CD4-positive, CD25-positive, alpha-beta regulatory T cell (primary cell): Measurements from ENCODE around the gene FOXJ3. TPM values are rescaled to one million over a fixed set of nuclear protein-coding genes. Genes with fewer than 3 reads are reported as not detected.

Source experiments
- ATAC-seq, 2 donors: fragments of 150-1000 bp; cut with Tn5 transposase; one replicate each; pipeline ENCODE4 v1.10.0; 2021; ENCODE audit warnings: low read depth in 2 of 2, moderate number of reproducible peaks in 2 of 2, moderate library complexity in 1 of 2
- DNase-seq, 3 donors: peaks; one replicate each; pipeline versions ENCODE4 v3.0.0 to v3.0.0-alpha.2; 2012 to 2022; ENCODE audit warnings: mixed read lengths in 1 of 3
- H3K27ac ChIP-seq: one replicate; pipeline ENCODE4 v1.7.0; 2013; ENCODE audit warnings: mild to moderate bottlenecking, low read length; ENCODE audit not compliant: insufficient read depth, poor library complexity, severe bottlenecking
- H3K27me3 ChIP-seq: one replicate; pipeline ENCODE4 v1.7.0; 2013; ENCODE audit warnings: low read length; ENCODE audit not compliant: control insufficient read depth, insufficient read depth
- H3K36me3 ChIP-seq: one replicate; pipeline ENCODE4 v1.7.0; 2013; ENCODE audit warnings: mild to moderate bottlenecking, low read length, moderate library complexity; ENCODE audit not compliant: control insufficient read depth, insufficient read depth
- H3K4me1 ChIP-seq: 2 replicates; pipeline ENCODE4 v1.7.0; 2013; ENCODE audit warnings: mild to moderate bottlenecking, low read length; ENCODE audit not compliant: insufficient read depth, control insufficient read depth, poor library complexity, severe bottlenecking
- H3K4me3 ChIP-seq: one replicate; pipeline ENCODE4 v1.7.0; 2013; ENCODE audit warnings: low read depth, mild to moderate bottlenecking, low read length, moderate library complexity
- H3K9me3 ChIP-seq, 2 experiments: 1 replicate in 1 of 2; 2 replicates in 1 of 2; pipeline ENCODE4 v1.7.0; 2013; ENCODE audit warnings: low read length in 2 of 2, mild to moderate bottlenecking in 1 of 2, moderate library complexity in 1 of 2; ENCODE audit not compliant: control insufficient read depth in 2 of 2
- H3K27ac Mint-ChIP-seq, 3 donors: one replicate each; pipeline ENCODE4 v1.8.0; 2020 to 2022; ENCODE audit warnings: mild to moderate bottlenecking in 3 of 3, mixed read lengths in 3 of 3, moderate library complexity in 2 of 3
- H3K27me3 Mint-ChIP-seq: one replicate; pipeline ENCODE4 v1.8.0; 2022; ENCODE audit warnings: mild to moderate bottlenecking, mixed read lengths
- H3K36me3 Mint-ChIP-seq: one replicate; pipeline ENCODE4 v1.8.0; 2020; ENCODE audit warnings: mixed read lengths
- H3K4me1 Mint-ChIP-seq, 4 donors: one replicate each; pipeline ENCODE4 v1.8.0; 2020 to 2022; ENCODE audit warnings: mixed read lengths in 4 of 4, mild to moderate bottlenecking in 1 of 4
- H3K4me3 Mint-ChIP-seq, 4 donors: one replicate each; pipeline ENCODE4 v1.8.0; 2020 to 2022; ENCODE audit warnings: mild to moderate bottlenecking in 4 of 4, mixed read lengths in 4 of 4, moderate library complexity in 3 of 4
- H3K9me3 Mint-ChIP-seq, 7 donors: one replicate each; pipeline ENCODE4 v1.8.0; 2020 to 2022; ENCODE audit warnings: mixed read lengths in 7 of 7, mild to moderate bottlenecking in 3 of 7, moderate library complexity in 2 of 7
- polyA plus RNA-seq, 4 donors: library from polyadenylated mRNA; unstranded; fragments of 300-500 nt; fragmentation: Illumina TruSeq; gene quantifications; one replicate each; pipeline ENCODE4 v1.2.3, GENCODE V29; 2021
- total RNA-seq: library from RNA; stranded (reverse); gene quantifications from one replicate; pipeline ENCODE4 v1.2.3, GENCODE V29; 2022

FOXJ3 gene
- total and polyA plus RNA-seq, 5 donors from 2014 or later = 21.0 to 68.6 (median 37.1) TPM

DNA sequence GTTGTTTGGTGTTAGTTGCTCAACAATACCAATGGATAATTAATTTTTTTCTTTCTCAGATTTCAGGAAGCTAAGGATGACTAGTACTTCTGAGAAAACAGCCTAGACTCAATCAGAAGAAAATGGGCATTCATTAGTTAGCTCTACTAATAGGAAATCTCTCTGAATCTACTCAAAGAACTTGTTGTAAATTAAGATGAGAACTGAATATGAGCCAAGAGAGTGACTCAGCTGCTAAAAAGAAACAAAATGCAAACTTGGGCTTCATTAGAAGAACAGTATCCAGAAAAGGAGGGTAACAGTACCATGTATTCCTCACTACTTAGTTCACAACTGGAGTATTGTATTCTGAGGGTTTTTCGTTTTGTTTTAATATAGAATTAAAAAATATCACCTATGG, 12.5 kb downstream of the FOXJ3 start:
- peak in 1 of 3 donors; percentile 17 for DNase-seq
- no peak overlapping the region for H3K27ac Mint-ChIP-seq

DNA sequence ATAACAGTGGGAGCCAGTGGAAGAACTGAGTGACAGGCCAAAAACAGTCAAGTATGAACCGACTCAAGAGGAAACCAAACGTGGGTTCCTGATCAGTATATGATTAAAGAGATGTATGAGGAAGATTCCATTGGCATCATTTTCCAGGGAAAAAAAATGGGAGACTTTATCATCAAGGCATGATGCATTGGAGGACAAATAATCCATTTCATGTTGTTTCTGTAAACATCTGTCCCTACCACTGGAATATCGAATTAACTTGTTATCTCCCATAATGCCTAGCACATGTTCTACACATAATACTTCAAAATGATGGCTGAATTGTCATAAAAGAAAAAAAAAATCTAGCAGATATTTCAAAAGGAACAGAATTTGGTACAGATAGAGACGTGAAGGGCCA, 13.3 kb downstream of the FOXJ3 start:
- H3K27ac Mint-ChIP-seq = peak overlapping the region in 1 of 3 donors; percentile 12
- no peaks in the 10 kb centered on the region for H3K27me3 ChIP-seq
- H3K4me1 ChIP-seq = peaks cover 18% of the 10 kb centered on the region

More for the DNA sequence above, 12.5 kb downstream of the FOXJ3 start:
- peaks cover 12% of the 10 kb centered on the region for H3K36me3 Mint-ChIP-seq
- no peaks in the 10 kb centered on the region for H3K9me3 Mint-ChIP-seq
- no peaks in the 10 kb centered on the region for H3K27me3 ChIP-seq
- H3K9me3 ChIP-seq = no peaks in the 10 kb centered on the region
- H3K27ac ChIP-seq = no peak overlapping the region
- H3K4me1 ChIP-seq = peaks cover 18% of the 10 kb centered on the region
- peak in 1 of 2 donors; percentile 31 for ATAC-seq
- peak overlapping the region; percentile 7 for H3K4me3 ChIP-seq
- peaks cover 63 to 91% (median 80%) of the 10 kb centered on the region in 4 donors for H3K4me1 Mint-ChIP-seq
- peak overlapping the region in 1 of 4 donors; percentile 10 for H3K4me3 Mint-ChIP-seq
- no peaks in the 10 kb centered on the region for H3K27me3 Mint-ChIP-seq
- no peaks in the 10 kb centered on the region for H3K36me3 ChIP-seq

DNA sequence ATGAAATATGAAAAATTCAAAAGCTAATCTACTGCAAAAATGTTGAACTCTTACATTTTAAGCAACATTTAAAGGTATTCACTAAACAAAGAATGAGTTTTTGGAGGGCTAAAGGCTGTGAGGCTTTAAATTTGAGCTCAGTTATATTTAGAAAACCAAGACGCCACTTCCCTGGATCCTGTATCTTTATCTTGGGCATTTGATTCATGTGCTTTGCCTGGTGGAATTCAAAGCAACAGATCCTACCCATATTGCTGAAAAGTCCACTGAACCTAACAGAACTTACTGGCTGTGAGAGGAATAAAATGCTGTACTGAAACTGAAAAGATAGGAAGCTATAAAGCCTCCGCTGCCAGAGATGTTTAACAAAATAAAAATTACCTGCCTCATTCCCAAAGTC, 14.3 kb downstream of the FOXJ3 start:
- no peaks in the 10 kb centered on the region for H3K27me3 Mint-ChIP-seq
- no peaks in the 10 kb centered on the region for H3K9me3 Mint-ChIP-seq
- peak overlapping the region in 2 of 4 donors; percentile 10 to 47 for H3K4me3 Mint-ChIP-seq
- no peaks in the 10 kb centered on the region for H3K27me3 ChIP-seq
- peaks cover 18% of the 10 kb centered on the region for H3K4me1 ChIP-seq
- no peaks in the 10 kb centered on the region for H3K36me3 ChIP-seq
- no peaks in the 10 kb centered on the region for H3K9me3 ChIP-seq
- H3K4me1 Mint-ChIP-seq = peaks cover 63 to 91% (median 75%) of the 10 kb centered on the region in 4 donors
- peak overlapping the region in 1 of 3 donors; percentile 66 for H3K27ac Mint-ChIP-seq
- ATAC-seq = no peak
- peaks cover 12% of the 10 kb centered on the region for H3K36me3 Mint-ChIP-seq
- no peak overlapping the region for H3K27ac ChIP-seq
- H3K4me3 ChIP-seq = no peak overlapping the region
- DNase-seq = no peak

More for the DNA sequence above, 13.3 kb downstream of the FOXJ3 start:
- no peak overlapping the region for H3K27ac ChIP-seq
- Mint-ChIP-seq H3K4me3 (no peak overlapping the region), H3K9me3 (no peaks in the 10 kb centered on the region), H3K27me3 (no peaks in the 10 kb centered on the region), H3K36me3 (peaks cover 12% of the 10 kb centered on the region), H3K4me1 (peaks cover 65 to 91% (median 78%) of the 10 kb centered on the region in 4 donors)
- no peaks in the 10 kb centered on the region for H3K36me3 ChIP-seq
- no peak for DNase-seq
- no peaks in the 10 kb centered on the region for H3K9me3 ChIP-seq
- no peak for ATAC-seq
- H3K4me3 ChIP-seq = no peak overlapping the region

DNA sequence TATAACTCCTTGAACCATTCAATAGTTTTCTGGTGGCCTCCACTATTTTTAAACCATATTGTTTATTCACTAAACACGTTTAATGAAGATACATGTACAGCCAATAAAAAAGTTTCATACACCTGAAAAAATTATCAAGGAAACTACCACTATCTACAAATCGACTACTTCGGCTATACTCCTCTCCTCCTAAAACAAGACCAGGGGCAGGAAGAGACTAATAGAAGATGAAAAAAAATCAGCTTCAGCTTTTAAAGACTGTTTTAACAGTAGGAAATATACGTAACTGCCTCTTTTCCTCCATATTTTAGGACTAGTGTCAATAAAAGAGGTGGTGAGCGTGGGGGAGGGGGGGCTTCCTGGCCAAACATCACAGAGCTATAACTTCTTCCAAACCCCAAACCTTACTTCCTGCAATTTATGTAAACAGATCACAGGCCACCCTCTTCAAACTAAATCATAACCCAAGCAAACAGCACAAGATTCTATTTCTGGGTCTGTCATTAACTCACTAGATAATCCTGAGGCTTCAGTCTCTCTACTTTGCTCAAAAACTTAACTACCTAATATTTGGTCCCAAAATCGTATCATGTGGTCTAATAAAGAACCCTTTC, 15.1 kb downstream of the FOXJ3 start:
- peaks cover 60 to 91% (median 76%) of the 10 kb centered on the region in 4 donors for H3K4me1 Mint-ChIP-seq
- H3K9me3 ChIP-seq = no peaks in the 10 kb centered on the region
- peaks cover 12% of the 10 kb centered on the region for H3K36me3 Mint-ChIP-seq
- peak in 1 of 3 donors; percentile 32 for DNase-seq
- peak overlapping the region; percentile 37 for H3K4me3 ChIP-seq
- peak overlapping the region; percentile 3 to 70 (median 36) for H3K4me3 Mint-ChIP-seq
- ATAC-seq = peak in 1 of 2 donors; percentile 28
- H3K27ac Mint-ChIP-seq = peak overlapping the region; percentile 2 to 85 (median 66)
- peaks cover 18% of the 10 kb centered on the region for H3K4me1 ChIP-seq
- no peaks in the 10 kb centered on the region for H3K36me3 ChIP-seq
- H3K27me3 Mint-ChIP-seq = no peaks in the 10 kb centered on the region
- no peaks in the 10 kb centered on the region for H3K27me3 ChIP-seq
- no peaks in the 10 kb centered on the region for H3K9me3 Mint-ChIP-seq
- H3K27ac ChIP-seq = no peak overlapping the region

DNA sequence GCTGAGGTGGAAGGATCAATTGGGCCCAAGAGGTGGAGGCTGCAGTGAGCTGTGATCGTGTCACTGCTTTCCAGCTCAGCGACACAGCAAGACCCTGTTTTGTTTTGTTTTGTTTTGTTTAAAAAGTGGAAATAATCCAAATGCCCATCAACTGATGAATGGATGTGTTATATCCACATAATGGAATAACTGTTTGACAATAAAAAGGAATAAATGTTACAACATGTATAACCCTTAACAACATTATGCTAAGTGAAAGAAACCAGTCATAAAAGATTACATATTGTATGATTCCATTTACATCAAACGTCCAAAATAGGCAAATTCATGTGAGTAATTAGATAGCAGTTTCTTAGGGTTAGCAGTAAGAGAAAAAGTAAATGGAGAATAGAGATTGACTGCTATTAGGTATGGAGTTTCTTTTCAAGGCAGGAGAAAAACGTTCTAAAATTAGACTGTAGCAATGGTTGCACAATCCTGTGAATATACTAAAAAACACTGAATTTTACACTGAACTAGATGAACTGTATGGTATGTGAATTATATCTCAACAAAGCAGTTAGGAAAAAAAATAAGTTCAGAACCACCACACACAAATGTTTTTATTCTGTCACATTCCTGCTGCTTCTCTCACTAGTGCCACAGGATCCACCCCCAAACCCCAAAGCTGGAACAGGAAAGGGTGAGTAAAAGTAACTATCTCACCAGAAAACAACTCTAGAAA, 15.7 kb downstream of the FOXJ3 start:
- no peak for DNase-seq
- peak overlapping the region; percentile 37 for H3K4me3 ChIP-seq

DNA sequence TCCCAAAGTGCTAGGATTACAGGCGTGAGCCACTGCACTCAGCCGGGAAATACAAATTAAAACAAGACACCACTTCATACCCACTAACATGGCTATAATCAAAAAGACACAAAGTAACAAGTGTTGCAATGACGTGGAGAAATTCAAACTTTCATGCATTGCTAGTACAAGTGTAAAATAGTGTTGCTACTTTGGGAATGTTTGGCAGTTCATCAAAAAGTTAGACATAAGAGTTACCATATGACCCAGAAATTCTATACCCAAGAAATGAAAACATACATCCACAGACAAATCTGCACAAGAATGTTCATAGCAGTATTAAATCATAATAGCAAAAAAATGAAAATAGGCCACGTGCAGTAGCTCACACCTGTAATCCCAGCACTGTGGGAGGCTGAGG, 16.4 kb downstream of the FOXJ3 start:
- Mint-ChIP-seq H3K9me3 (no peaks in the 10 kb centered on the region), H3K27me3 (no peaks in the 10 kb centered on the region), H3K4me1 (peaks cover 73 to 96% (median 83%) of the 10 kb centered on the region in 4 donors), H3K36me3 (peaks cover 12% of the 10 kb centered on the region), H3K27ac (no peak overlapping the region), H3K4me3 (no peak overlapping the region)
- no peak overlapping the region for H3K4me3 ChIP-seq
- H3K4me1 ChIP-seq = peaks cover 18% of the 10 kb centered on the region
- H3K36me3 ChIP-seq = no peaks in the 10 kb centered on the region
- ATAC-seq (no peak), DNase-seq (no peak)
- H3K9me3 ChIP-seq = no peaks in the 10 kb centered on the region
- H3K27ac ChIP-seq = no peak overlapping the region
- H3K27me3 ChIP-seq = no peaks in the 10 kb centered on the region

More for the DNA sequence above, 15.7 kb downstream of the FOXJ3 start:
- peaks cover 12% of the 10 kb centered on the region for H3K36me3 Mint-ChIP-seq
- no peak for ATAC-seq
- H3K27me3 Mint-ChIP-seq = no peaks in the 10 kb centered on the region
- peak overlapping the region; percentile 3 to 70 (median 36) for H3K4me3 Mint-ChIP-seq
- Histone ChIP-seq H3K27me3 (no peaks in the 10 kb centered on the region), H3K4me1 (peaks cover 18% of the 10 kb centered on the region), H3K9me3 (no peaks in the 10 kb centered on the region), H3K36me3 (no peaks in the 10 kb centered on the region), H3K27ac (no peak overlapping the region)
- peaks cover 66 to 91% (median 79%) of the 10 kb centered on the region in 4 donors for H3K4me1 Mint-ChIP-seq
- peak overlapping the region in 2 of 3 donors; percentile 66 to 85 for H3K27ac Mint-ChIP-seq
- H3K9me3 Mint-ChIP-seq = no peaks in the 10 kb centered on the region

DNA sequence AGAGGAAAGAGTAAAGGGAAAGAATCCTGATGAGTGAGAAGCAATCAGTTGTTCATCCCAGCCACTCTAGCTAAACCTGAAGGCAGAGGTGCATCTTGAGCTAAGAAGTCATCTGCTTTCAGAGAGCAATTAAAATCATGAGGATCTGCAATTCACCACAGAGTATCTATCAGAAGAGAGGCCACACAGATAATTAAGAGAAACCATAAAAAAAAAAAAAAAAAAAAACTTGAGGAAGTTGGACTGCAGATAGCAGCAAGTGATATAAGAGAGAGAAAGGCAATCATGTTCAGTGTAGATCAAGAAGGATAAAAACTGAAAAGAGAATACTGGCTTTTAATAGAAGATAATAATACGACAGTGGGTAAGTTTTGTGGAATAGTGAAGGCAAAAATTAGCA, 17.7 kb downstream of the FOXJ3 start:
- ATAC-seq = no peak
- Histone ChIP-seq H3K9me3 (no peaks in the 10 kb centered on the region), H3K27ac (no peak overlapping the region), H3K36me3 (no peaks in the 10 kb centered on the region), H3K27me3 (no peaks in the 10 kb centered on the region), H3K4me3 (no peak overlapping the region), H3K4me1 (peaks cover 18% of the 10 kb centered on the region)
- peaks cover 68 to 95% (median 82%) of the 10 kb centered on the region in 4 donors for H3K4me1 Mint-ChIP-seq
- no peak for DNase-seq
- peaks cover 12% of the 10 kb centered on the region for H3K36me3 Mint-ChIP-seq
- peak overlapping the region in 1 of 3 donors; percentile 8 for H3K27ac Mint-ChIP-seq
- H3K27me3 Mint-ChIP-seq = no peaks in the 10 kb centered on the region
- H3K9me3 Mint-ChIP-seq = no peaks in the 10 kb centered on the region
- peak overlapping the region in 1 of 4 donors; percentile 7 for H3K4me3 Mint-ChIP-seq
